ENCODE data around the gene OR1B1.
"Not testable (repeated sequence)": the region's sequence is repeated elsewhere in the genome, so short reads cannot be mapped to it uniquely, and the experiment has no call there.

OR1B1 gene

DNA sequence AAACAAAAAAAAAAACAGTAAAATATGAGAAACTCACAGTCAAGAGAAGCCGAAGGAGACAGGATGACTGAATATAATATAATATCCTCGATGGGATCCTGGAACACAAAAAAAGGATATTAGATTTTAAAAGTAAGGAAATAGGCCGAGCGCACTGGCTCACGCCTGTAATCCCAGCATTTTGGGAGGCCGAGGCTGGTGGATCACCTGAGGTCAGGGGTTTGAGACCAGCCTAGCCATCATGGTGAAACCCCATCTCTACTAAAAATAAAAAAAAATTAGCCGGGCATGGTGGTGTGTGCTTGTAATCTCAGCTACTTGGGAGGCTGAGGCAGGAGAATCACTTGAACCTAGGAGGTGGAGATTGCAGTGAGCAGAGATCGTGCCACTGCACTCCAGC, 74.1 kb downstream of the OR1B1 start, which contains the start of gene OR1L8:
Gene OR1L8 (minus strand): TSS at position 101 of the 400 bp plus-strand sequence. CDS start 14,907 bp downstream, outside the sequence.
- H3K27me3 ChIP-seq (ENCODE audit: control insufficient read depth, insufficient read depth, low read length), result not testable (repeated sequence)

DNA sequence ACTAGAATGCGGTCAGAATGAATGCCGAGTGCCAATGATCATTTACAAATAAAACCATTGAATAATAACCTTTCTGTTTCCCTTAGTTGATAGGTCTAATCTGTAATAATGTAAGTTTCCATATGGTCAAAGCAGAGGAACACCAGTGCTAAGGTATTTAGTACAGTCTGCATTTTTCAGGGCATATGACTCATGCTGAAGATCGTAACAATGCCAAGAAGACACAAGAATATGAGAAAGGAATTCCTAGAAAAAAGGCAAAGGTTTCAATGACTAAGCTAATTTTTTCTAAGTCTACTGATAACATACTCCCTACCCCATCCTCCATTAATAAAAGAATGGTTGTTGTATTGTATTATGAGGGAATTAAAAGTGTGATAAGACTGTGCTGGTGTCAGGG, 77.1 kb downstream of the OR1B1 start:
- no peak overlapping the region for H3K4me2 ChIP-seq (ENCODE audit: low read length)
- H3K4me3 ChIP-seq (ENCODE audit: low read length), result no peak overlapping the region
- H3K4me1 ChIP-seq (ENCODE audit: control insufficient read depth, insufficient read depth, low read length), result peaks cover 4% of the 10 kb centered on the region
- no peaks in the 10 kb centered on the region for H3K27me3 ChIP-seq (ENCODE audit: control insufficient read depth, insufficient read depth, low read length)
- no peak overlapping the region for H3K9ac ChIP-seq (ENCODE audit: low read depth, low read length)
- H3K9me3 ChIP-seq (replicated peaks; ENCODE audit: low read length), result no peaks in the 10 kb centered on the region
- no peaks in the 10 kb centered on the region for H3K36me3 ChIP-seq (ENCODE audit: insufficient read depth, low read length)

More for the DNA sequence above, 74.1 kb downstream of the OR1B1 start, which contains the start of gene OR1L8:
- H3K4me2 ChIP-seq (ENCODE audit: low read length); H3K4me3 ChIP-seq (ENCODE audit: low read length); H3K9me3 ChIP-seq (replicated peaks; ENCODE audit: low read length); H3K9ac ChIP-seq (ENCODE audit: low read depth, low read length); H3K4me1 ChIP-seq (ENCODE audit: control insufficient read depth, insufficient read depth, low read length); H3K36me3 ChIP-seq (ENCODE audit: insufficient read depth, low read length): not testable (repeated sequence)

DNA sequence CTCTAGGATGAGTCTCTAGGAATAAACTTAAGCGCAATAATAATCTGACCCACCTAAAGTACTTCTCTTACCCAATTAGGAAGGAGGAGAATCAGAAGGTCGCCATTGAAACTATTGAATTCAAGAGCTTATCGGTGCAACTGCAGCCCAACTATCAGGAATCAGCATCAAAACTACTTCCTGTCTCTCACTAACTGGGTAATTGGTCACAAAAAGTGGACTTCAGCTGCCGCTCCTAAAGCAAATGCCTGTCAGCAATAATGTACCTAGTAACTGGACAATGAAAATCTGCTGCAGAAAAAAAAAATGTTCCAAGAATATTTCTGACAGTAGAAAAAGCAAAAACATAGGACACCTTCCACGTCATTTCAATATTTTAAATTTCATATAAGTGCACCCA, 77.6 kb downstream of the OR1B1 start:
- H3K27me3 ChIP-seq (ENCODE audit: control insufficient read depth, insufficient read depth, low read length), result no peaks in the 10 kb centered on the region
- H3K4me2 ChIP-seq (ENCODE audit: low read length), result no peak overlapping the region
- no peak overlapping the region for H3K9ac ChIP-seq (ENCODE audit: low read depth, low read length)
- H3K4me1 ChIP-seq (ENCODE audit: control insufficient read depth, insufficient read depth, low read length), result peaks cover 4% of the 10 kb centered on the region
- no peak overlapping the region for H3K4me3 ChIP-seq (ENCODE audit: low read length)
- H3K36me3 ChIP-seq (ENCODE audit: insufficient read depth, low read length), result no peaks in the 10 kb centered on the region
- H3K9me3 ChIP-seq (replicated peaks; ENCODE audit: low read length), result no peaks in the 10 kb centered on the region

Measured in skeletal muscle satellite cell (primary cell).